GM12891 (cell line): ENCODE results near the gene DCDC2.

Source experiments
- PAX5 ChIP-seq: IDR thresholded peaks from 2 replicates; pipeline ENCODE4 v1.6.1; 2011; ENCODE audit warnings: low read length, moderate library complexity, mild to moderate bottlenecking; ENCODE audit not compliant: insufficient read depth, severe bottlenecking
- POLR2A ChIP-seq: IDR thresholded peaks from 2 replicates; pipeline ENCODE4 v1.6.1; 2011; ENCODE audit warnings: low read depth, low read length, control low read depth
- POLR2AphosphoS5 ChIP-seq: IDR thresholded peaks from 2 replicates; pipeline ENCODE4 v1.6.1; 2011; ENCODE audit warnings: low read depth, low read length, control low read depth
- POU2F2 ChIP-seq: IDR thresholded peaks from 2 replicates; pipeline ENCODE4 v1.6.1; 2011; ENCODE audit warnings: low read depth, mild to moderate bottlenecking, control low read depth, low read length, moderate library complexity
- SPI1 ChIP-seq: IDR thresholded peaks from 2 replicates; pipeline ENCODE4 v1.6.1; 2011; ENCODE audit warnings: low read depth, low read length, control low read depth
- TAF1 ChIP-seq: IDR thresholded peaks from 2 replicates; pipeline ENCODE4 v1.6.1; 2011; ENCODE audit warnings: low read depth, low read length, control low read depth

DNA sequence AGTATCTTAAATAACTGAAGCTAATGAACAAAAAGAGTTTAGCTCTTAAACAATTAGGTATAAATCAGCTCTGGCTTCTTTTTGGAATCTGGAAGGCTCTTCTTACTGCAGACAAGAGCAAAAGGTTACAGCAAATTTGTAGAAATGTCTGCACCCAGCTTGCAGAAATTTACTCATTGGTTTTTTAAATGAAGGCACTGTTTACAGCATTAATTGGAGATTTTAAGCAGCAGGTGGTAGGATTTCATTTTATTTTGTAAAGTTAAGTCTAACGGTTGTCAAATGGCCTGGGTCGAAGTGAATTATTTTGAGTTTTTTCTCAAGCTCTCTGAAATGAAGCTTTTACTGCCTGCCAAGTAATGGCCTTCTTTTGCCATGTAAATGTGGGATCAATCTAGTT, 129.7 kb downstream of the DCDC2 start:
- TF ChIP-seq POLR2A (no peak), POLR2AphosphoS5 (no peak), TAF1 (no peak), SPI1 (no peak), POU2F2 (no peak), PAX5 (no peak)
